Fibroblast of lung (primary cell): ENCODE results near the gene NFIC.

Experiments
- EZH2 ChIP-seq: IDR thresholded peaks from 2 replicates; pipeline ENCODE4 v1.5.1; 2012; ENCODE audit warnings: low read length, control low read depth, mild to moderate bottlenecking; ENCODE audit errors: missing control alignments
- TF ChIP-seq, protein P1 (sequence below), 2 donors: IDR thresholded peaks in 1 of 2; conservative IDR thresholded peaks in 1 of 2; 1 replicate in 1 of 2; 2 replicates in 1 of 2; pipeline ENCODE4 v1.5.1; 2011 to 2012; ENCODE audit warnings: low read length in 2 of 2, control low read depth in 1 of 2, inconsistent platforms in 1 of 2, low read depth in 1 of 2, mild to moderate bottlenecking in 1 of 2

DNA sequence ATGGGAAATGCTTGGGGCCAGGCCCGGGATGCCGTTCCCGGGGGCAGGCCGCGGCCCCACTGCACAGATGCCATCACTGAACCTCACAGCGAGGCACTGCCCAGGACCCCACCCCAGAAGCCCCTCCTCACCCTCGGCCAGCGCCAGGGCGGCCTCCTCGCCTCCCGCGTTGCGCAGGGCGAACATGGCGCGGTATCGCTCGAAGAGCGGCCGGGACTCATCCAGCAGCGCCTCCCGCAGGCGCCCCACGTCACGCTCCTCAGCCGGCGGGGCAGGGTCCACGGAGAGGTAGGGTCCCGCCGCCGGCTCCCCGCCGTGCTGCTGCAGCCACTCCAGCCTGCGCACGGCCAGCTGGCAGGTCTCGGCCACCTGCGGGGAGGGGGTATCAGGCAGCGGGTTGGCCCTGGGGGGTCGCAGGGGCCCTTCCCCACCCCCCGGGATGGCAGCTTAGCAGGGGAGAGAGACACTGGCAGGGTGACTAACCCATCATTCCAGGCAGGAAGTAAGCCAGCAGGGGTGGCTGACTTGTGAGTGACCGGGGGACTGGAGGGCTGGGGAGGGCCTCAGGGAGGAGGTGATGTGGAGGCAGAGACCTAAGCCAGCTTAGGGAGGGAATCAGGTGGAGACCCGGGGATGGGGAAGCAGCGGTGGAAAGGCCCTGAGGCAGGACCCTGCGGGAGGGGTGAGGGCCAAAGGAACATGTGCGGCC lies 125.9 kb downstream of the NFIC start:
- TF ChIP-seq, protein P1, sequence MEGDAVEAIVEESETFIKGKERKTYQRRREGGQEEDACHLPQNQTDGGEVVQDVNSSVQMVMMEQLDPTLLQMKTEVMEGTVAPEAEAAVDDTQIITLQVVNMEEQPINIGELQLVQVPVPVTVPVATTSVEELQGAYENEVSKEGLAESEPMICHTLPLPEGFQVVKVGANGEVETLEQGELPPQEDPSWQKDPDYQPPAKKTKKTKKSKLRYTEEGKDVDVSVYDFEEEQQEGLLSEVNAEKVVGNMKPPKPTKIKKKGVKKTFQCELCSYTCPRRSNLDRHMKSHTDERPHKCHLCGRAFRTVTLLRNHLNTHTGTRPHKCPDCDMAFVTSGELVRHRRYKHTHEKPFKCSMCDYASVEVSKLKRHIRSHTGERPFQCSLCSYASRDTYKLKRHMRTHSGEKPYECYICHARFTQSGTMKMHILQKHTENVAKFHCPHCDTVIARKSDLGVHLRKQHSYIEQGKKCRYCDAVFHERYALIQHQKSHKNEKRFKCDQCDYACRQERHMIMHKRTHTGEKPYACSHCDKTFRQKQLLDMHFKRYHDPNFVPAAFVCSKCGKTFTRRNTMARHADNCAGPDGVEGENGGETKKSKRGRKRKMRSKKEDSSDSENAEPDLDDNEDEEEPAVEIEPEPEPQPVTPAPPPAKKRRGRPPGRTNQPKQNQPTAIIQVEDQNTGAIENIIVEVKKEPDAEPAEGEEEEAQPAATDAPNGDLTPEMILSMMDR (conservative IDR thresholded peaks at IDR 0.05 in 1 of 2, IDR thresholded peaks at IDR 0.05 in 1 of 2; ENCODE audit: low read depth in 1 of 2, low read length in 2 of 2), result no peak
- TF ChIP-seq EZH2, result no peak
